ENCODE results near the gene PTPRK.

DNA sequence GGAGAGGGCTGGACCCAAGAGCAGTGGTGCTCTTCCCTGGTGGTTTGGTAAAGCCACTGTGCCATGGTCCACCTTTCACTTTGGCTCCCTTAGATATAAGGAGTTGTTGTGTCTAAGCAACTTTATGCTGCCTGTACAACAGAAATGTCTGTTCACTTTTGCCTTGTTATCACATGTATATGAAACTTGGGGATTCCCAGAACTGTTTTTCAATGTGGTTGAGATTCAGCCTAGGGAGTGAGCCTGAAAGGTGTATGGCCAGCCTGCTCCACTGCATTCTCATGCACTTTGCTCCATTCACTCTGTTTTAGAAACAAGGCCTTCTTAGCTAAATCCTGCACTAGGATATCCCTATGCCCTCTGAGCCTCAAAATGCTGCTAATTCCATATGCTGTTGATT lies 385.1 kb downstream of the PTPRK start:
- TF ChIP-seq CTCF (IDR thresholded peaks at IDR 0.05) (no peak), POLR2A (IDR thresholded peaks at IDR 0.05) (no peak)

All from lower leg skin (tissue), 3 donors.